ENCODE results near the gene RFX1.
"Not testable (repeated sequence)": the region's sequence is repeated elsewhere in the genome, so short reads cannot be mapped to it uniquely, and the experiment has no call there.

Gene RFX1

DNA sequence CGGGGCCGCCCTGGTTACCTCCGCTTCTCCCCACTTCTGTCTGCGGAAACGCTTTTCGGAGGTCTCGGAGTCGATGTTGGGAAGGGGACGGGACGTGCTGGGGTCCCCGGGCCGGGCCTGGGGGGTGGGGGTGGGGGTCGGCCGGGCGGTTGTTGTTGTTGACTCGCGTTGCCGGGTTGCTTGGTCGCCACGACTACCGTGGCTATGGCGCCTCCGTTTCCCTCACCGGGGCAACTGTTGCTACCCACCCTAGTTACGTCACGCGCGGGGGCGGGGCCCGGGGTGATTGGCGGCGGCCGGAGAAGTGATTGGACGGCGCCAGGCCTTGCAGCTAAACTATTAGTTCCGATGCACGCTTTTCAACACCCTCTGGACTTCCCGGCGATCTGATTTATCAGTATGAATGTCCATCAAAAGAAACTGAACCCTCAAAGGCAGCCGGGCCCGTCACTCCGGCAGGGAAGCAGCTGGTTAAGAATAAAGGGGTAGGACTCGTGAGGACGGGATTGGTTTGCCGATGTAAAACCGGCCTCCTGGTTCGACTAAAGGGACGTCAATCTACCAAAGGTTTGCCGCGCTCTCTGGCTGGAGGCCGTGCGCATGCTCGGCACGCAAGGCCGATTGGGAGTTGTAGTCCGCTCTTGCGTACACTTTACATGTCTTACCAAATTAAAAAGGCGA, at the start of gene RFX1:
RFX1 (minus strand) TSS at position 236 of the 681 bp plus-strand sequence. CDS start 12,477 bp downstream, outside the sequence.
- DNase-seq (ENCODE audit: low read depth, low spot score), result peak; percentile 100

DNA sequence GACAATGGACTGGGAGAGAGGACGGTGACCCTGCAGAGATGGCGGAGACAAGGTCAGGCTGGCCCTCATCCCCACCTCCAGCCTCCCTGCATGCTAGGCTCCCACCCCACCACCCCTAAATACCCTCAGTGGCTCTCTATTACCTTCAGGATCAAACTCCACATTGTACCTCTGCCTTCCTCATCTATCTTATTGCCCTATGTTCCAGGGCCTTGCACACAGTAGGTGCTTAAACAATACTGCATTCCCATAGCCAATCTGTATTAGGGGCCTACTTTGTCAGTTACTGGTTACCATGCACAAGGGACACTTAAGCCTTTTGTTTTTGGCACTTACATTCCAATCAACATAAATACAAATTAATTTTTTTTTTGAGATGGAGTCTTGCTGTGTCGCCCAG, 49.3 kb upstream of the RFX1 start:
- no peak for DNase-seq (ENCODE audit: low read depth, low spot score)

- DNase-seq (ENCODE audit: low read depth, low spot score), result no peak
Observed at GRCh38 chr19:14054721-14055120, 48.6 kb upstream of the RFX1 start.

GRCh38 chr19:14054099-14054498, 48.0 kb upstream of the RFX1 start:
- no peak for DNase-seq (ENCODE audit: low read depth, low spot score)

DNA sequence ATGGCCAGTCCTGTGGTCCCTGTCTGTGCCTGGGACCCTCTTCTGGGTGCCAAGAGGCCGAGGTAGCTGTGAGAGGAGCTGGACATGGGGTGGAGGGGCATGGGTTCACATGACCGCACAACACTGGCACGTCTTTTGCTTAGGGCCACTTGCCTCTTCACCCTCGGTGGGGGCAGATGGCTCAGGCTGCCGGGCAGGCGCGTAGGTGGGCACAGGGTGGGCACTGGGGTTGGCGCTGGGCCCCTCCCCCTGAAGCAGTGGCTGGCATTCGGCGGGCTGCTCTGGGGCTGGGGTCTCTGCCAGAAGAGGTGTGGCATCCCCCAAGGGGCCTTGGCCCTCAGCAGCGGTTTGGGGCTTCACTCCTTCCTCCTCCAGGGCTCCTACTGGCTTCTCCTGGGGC, 47.4 kb upstream of the RFX1 start:
- no peak for DNase-seq (ENCODE audit: low read depth, low spot score)

DNA sequence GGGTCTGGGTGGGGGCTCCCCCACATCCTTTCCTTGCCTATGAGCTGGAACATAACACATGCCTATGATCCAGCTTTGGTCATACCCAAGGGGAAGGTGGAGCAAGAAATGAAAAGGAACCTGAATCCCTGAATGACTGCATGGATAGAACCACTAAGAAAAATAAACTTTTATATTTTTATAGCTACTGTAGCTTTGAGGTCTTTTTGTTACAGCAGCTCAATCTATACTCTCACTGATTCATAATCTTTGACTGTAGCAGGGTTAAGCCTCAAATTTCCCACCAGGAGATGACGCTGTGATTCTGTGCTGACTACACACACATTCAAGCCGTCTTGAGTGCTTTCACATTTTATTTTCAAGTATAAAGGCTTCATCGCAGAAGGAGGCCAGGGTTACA, 46.9 kb upstream of the RFX1 start:
- DNase-seq (ENCODE audit: low read depth, low spot score), result no peak

DNA sequence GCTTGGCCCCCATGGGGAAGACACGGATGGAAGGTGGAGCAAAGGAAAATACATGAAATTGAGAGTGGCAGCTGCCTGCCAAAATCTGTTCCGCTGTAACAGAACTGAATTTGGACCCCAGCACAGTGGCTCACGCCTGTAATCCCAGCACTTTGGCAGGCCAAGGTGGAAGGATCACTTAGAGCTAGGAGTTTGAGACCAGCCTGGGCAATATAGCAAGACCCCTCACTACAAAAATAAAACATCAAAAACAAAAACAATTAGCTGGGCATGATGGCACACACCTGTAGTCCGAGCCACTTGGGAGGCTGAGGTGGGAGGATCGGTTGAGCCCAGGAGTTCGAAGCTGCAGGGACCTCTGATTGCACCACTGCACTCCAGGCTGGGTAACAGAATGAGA, 46.4 kb upstream of the RFX1 start:
- no peak for DNase-seq (ENCODE audit: low read depth, low spot score)

DNA sequence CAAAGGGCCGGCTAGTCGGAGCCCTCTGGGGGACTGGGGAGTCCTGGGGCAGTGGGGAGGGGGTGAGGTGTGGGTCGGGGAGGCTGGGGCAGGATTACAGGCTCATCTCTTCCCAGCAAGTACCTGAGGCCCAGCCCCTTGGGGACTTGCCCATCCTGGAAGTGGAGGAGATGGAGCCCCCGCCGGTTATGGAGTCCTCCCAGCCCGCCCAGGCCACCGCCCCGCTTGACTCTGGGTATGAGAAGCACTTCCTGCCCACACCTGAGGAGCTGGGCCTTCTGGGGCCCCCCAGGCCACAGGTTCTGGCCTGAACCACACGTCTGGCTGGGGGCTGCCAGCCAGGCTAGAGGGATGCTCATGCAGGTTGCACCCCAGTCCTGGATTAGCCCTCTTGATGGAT, 45.9 kb upstream of the RFX1 start:
- no peak for DNase-seq (ENCODE audit: low read depth, low spot score)

DNA sequence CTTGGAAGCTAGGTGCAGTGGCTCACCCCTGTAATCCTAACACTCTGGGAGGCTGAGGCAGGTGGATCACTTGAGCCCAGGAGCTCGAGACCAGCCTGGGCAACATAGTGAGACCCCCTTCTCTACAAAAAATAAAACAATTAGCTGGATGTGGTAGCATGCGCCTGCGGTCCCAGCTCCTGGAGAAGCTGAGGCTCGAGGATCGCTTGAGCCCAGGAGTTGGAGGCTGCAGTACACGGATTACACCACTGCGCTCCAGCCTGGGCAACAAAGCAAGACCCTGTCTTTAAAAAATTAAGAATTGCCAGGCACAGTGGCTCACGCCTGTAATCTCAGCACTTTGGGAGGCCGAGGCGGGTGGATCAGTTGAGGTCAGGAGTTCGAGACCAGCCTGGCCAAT, 44.8 kb upstream of the RFX1 start:
- not testable (repeated sequence) for DNase-seq (ENCODE audit: low read depth, low spot score)

GRCh38 chr19:14050512-14050911, 44.4 kb upstream of the RFX1 start:
- no peak for DNase-seq (ENCODE audit: low read depth, low spot score)

- peak; percentile 48 for DNase-seq (ENCODE audit: low read depth, low spot score)
Observed at GRCh38 chr19:14048443-14049153, 42.5 kb upstream of the RFX1 start.

DNA sequence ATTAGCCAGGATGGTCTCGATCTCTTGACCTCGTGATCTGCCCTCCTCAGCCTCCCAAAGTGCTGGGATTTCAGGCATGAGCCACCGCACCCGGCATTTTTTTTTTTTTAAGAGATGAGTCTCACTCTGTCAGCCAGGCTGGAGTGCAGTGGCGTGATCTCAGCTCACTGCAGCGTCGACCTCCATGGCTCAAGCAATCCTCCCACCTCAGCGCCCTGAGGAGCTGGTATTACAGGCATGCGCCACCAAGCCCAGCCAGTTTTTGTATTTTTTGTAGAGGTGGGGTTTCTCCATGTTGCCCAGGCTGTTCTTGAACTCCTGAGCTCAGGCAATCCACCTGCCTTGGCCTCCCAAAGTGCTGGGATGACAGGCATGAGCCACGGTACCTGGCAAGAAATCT, 41.7 kb upstream of the RFX1 start:
- not testable (repeated sequence) for DNase-seq (ENCODE audit: low read depth, low spot score)

- not testable (repeated sequence) for DNase-seq (ENCODE audit: low read depth, low spot score)
Observed at GRCh38 chr19:14042659-14043608, 36.8 kb upstream of the RFX1 start.

- DNase-seq (ENCODE audit: low read depth, low spot score), result no peak
Observed at GRCh38 chr19:14039181-14039580, 33.1 kb upstream of the RFX1 start.

DNA sequence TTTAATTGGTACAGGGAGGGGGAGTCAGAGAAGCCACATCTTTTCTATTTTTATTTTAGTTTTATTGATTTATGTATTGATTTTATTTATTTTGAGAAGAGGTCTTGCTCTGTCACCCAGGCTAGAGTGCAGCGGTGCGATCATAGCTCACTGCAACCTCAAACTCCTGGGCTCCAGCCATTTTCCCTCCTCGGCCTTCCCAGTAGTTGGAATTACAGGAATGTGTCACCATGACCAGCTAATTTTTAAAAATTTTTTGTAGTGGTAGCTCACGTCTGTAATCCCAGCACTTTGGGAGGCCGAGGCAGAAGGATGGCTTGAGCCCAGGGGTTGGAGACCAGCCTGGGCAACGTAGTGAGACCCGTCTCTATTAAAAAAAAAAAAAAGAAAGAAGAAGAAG, 29.6 kb upstream of the RFX1 start:
- DNase-seq (ENCODE audit: low read depth, low spot score), result no peak

DNA sequence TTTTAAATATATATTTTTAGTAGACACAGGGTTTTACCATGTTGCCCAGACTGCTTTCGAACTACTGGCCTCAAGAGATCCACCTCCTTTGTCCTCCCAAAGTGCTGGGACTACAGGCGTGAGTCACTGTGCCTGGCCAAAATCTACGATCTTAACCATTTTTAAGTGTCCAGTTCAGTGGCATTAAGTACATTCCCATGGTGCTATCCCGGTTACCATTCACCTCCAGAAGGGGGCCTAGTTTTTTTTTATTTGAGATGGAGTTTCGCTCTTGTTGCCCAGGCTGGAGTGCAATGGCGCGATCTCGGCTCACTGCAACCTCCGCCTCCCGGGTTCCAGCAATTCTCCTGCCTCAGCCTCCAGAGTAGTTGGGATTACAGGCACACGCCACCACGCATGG, 29.0 kb upstream of the RFX1 start:
- not testable (repeated sequence) for DNase-seq (ENCODE audit: low read depth, low spot score)

DNA sequence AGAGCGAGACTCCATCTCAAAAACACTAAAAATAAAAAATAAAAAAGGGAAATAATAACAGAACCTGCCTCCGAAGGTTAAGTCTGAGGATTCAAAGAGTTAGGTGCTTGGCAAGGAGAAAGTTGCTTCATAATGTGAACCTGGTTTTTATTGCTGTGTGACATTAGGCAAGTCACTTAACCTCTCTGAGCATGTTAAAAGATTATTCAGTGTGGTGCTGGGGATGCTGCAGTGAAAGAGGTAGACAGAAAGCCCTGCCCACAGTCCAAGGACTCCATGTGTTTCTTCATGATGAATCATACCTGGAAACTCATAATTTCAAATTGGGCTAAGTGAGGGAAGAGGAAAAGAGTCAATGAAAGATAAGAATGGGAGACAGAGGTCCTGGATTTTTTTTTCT, 27.8 kb upstream of the RFX1 start:
- DNase-seq (ENCODE audit: low read depth, low spot score), result no peak

- peak; percentile 41 for DNase-seq (ENCODE audit: low read depth, low spot score)
Observed at GRCh38 chr19:14031719-14032480, 25.8 kb upstream of the RFX1 start, which contains the start of gene IL27RA. IL27RA (plus strand) TSS chr19:14031762; CDS start chr19:14031873, 111 bp downstream.

DNA sequence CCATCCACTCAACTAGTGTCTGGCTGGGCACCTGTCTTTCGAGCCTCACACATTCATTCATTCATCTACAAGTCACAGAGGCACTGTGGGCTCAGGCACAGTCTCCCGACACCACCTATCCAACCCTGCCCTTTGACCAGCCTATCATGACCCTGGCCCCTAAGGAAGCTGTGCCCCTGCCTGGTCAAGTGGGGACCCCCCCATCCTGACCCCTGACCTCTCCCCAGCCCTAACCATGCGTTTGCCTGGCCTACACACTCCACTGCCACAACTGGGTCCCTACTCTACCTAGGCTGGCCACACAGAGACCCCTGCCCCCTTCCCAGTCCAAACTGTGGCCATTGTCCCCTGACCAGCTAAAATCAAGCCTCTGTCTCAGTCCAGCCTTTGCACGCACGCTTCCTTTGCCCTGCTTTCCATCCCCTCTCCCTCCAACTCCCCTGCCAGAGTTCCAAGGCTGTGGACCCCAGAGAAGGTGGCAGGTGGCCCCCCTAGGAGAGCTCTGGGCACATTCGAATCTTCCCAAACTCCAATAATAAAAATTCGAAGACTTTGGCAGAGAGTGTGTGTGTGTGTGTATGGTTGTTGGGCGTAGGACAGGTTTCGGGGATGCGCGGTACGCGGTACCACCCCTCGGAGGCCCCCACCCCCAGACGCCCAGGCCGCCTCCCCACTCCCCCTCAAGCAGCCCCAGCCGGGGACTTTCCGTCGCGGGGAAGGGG, 25.0 kb upstream of the RFX1 start:
- DNase-seq (ENCODE audit: low read depth, low spot score), result peak; percentile 64

GRCh38 chr19:14028901-14029300, 22.8 kb upstream of the RFX1 start:
- no peak for DNase-seq (ENCODE audit: low read depth, low spot score)
